Measurements from ENCODE around the gene XPNPEP3. TPM values are rescaled to one million over a fixed set of nuclear protein-coding genes. Genes with fewer than 3 reads are reported as not detected.
A peak's percentile ranks its signal among the peaks of the same experiment; 100 is the strongest.

Gene XPNPEP3
- total and polyA plus RNA-seq, 4 donors: 5.1 to 24.1 (median 10.4) TPM

GRCh38 chr22:40958299-40958698 lies 101.4 kb downstream of the XPNPEP3 start:
- H3K9me3 ChIP-seq (ENCODE audit: control insufficient read depth in 4 of 4, insufficient read depth in 3 of 4, low read length in 3 of 4): no peaks in the 10 kb centered on the region
- H3K36me3 ChIP-seq (ENCODE audit: control insufficient read depth in 4 of 4, insufficient read depth in 4 of 4, low read length in 4 of 4): peaks cover 8 to 24% (median 13%) of the 10 kb centered on the region in 4 donors
- DNase-seq (no peak), ATAC-seq (ENCODE audit: insufficient read depth, low FRiP score) (no peak)
- no peak overlapping the region for H3K9ac ChIP-seq (ENCODE audit: insufficient read depth in 1 of 2, low read length in 2 of 2)
- H3K4me3 ChIP-seq: no peak overlapping the region
- H3K27ac ChIP-seq (ENCODE audit: low read depth in 1 of 2, low read length in 1 of 2): no peak overlapping the region
- no peak for TF ChIP-seq CTCF (IDR thresholded peaks at IDR 0.05; ENCODE audit: control extremely low read depth, extremely low read depth)
- H3K27me3 ChIP-seq (ENCODE audit: control insufficient read depth in 3 of 3, insufficient read depth in 3 of 3, low read length in 2 of 3): no peaks in the 10 kb centered on the region
- 73 to 76% methylated on average over 2 of the region's 2 CpGs for WGBS, 2 donors
- peaks cover 0 to 4% (median 0%) of the 10 kb centered on the region in 5 donors for H3K4me1 ChIP-seq (ENCODE audit: control insufficient read depth in 5 of 5, insufficient read depth in 5 of 5, low read length in 5 of 5)

DNA sequence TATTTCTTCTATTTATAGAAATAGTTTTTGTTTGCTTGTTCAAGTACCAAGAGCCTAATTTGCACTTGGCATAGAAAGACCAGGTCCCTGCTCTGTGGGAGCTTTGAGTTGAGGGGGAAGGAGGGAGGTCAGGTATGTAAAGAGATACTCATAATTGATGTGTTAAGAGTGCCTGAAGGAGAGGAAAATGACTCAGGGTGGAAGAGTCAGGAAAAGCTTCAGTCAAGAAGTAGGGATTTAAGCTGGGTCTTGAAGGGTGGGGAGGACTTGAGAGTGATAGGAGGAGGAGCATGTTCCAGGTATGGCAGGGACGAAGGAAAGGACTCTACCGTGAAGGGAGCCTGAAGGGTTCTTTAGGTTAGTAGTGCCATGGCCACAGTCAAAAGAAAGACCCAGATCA lies 103.2 kb downstream of the XPNPEP3 start:
- Histone ChIP-seq H3K9me3 (ENCODE audit: control insufficient read depth in 4 of 4, insufficient read depth in 3 of 4, low read length in 3 of 4) (no peaks in the 10 kb centered on the region), H3K4me3 (no peak overlapping the region), H3K27ac (ENCODE audit: low read depth in 1 of 2, low read length in 1 of 2) (no peak overlapping the region), H3K36me3 (ENCODE audit: control insufficient read depth in 4 of 4, insufficient read depth in 4 of 4, low read length in 4 of 4) (peaks cover 13 to 27% (median 18%) of the 10 kb centered on the region in 4 donors), H3K9ac (ENCODE audit: insufficient read depth in 1 of 2, low read length in 2 of 2) (no peak overlapping the region), H3K4me1 (ENCODE audit: control insufficient read depth in 5 of 5, insufficient read depth in 5 of 5, low read length in 5 of 5) (peaks cover 0 to 4% (median 0%) of the 10 kb centered on the region in 5 donors), H3K27me3 (ENCODE audit: control insufficient read depth in 3 of 3, insufficient read depth in 3 of 3, low read length in 2 of 3) (no peaks in the 10 kb centered on the region)
- 64 to 91% methylated on average over 2 of the region's 2 CpGs for WGBS, 2 donors
- DNase-seq (no peak), ATAC-seq (ENCODE audit: insufficient read depth, low FRiP score) (peak; percentile 80)
- TF ChIP-seq CTCF (IDR thresholded peaks at IDR 0.05; ENCODE audit: control extremely low read depth, extremely low read depth): no peak

GRCh38 chr22:40965936-40966725 lies 109.2 kb downstream of the XPNPEP3 start:
- H3K36me3 ChIP-seq (ENCODE audit: control insufficient read depth in 4 of 4, insufficient read depth in 4 of 4, low read length in 4 of 4): peaks cover 25 to 36% (median 30%) of the 10 kb centered on the region in 4 donors
- ATAC-seq (ENCODE audit: insufficient read depth, low FRiP score) (no peak), DNase-seq (no peak)
- H3K27ac ChIP-seq (ENCODE audit: low read depth in 1 of 2, low read length in 1 of 2): peak overlapping the region in 1 of 2 donors; percentile 58
- no peak overlapping the region for H3K9ac ChIP-seq (ENCODE audit: insufficient read depth in 1 of 2, low read length in 2 of 2)
- no peak for TF ChIP-seq CTCF (IDR thresholded peaks at IDR 0.05; ENCODE audit: control extremely low read depth, extremely low read depth)
- H3K9me3 ChIP-seq (ENCODE audit: control insufficient read depth in 4 of 4, insufficient read depth in 3 of 4, low read length in 3 of 4): no peaks in the 10 kb centered on the region
- H3K27me3 ChIP-seq (ENCODE audit: control insufficient read depth in 3 of 3, insufficient read depth in 3 of 3, low read length in 2 of 3): no peaks in the 10 kb centered on the region
- H3K4me3 ChIP-seq: no peak overlapping the region
- 66 to 77% methylated on average over 8 of the region's 8 CpGs for WGBS, 2 donors
- peaks cover 0 to 7% (median 0%) of the 10 kb centered on the region in 5 donors for H3K4me1 ChIP-seq (ENCODE audit: control insufficient read depth in 5 of 5, insufficient read depth in 5 of 5, low read length in 5 of 5)

Data from lung (tissue), 12 donors.